Prostate gland (tissue), 2 donors: ENCODE results near the gene MGAT4A.

Experiments used
- CTCF ChIP-seq, 4 experiments: fragments of 200-600 bp in 2 of 4; fragments of 450-650 bp in 2 of 4; sonication (generic) in 2 of 4; IDR thresholded peaks; 1 replicate in 3 of 4; 2 replicates in 1 of 4; pipeline ENCODE4 v1.5.1; 2016 to 2019; ENCODE audit warnings: antibody characterized with exemption in 4 of 4, mild to moderate bottlenecking in 2 of 4, moderate library complexity in 2 of 4
- POLR2A ChIP-seq: fragments of 450-650 bp; IDR thresholded peaks from one replicate; pipeline ENCODE4 v1.6.1; 2016; ENCODE audit warnings: antibody characterized with exemption, mild to moderate bottlenecking

- TF ChIP-seq CTCF (IDR thresholded peaks at IDR 0.05) (no peak), POLR2A (no peak)
These were observed 96.4 kb downstream of the MGAT4A start for GRCh38 chr2:98634406-98635092.
